Stimulated activated CD8-positive, alpha-beta memory T cell treated with anti-CD3 and anti-CD28 coated beads, Interleukin-12 subunit alpha, Interleukin-12 subunit beta, amount 100 ng/mL, for 24 hours (primary cell): ENCODE measurements around the gene EVX2.

ENCODE experiments used
- DNase-seq: peaks from one replicate; pipeline ENCODE4 v3.0.0-alpha.2; 2020; ENCODE audit errors: extremely low read depth

EVX2 gene

GRCh38 chr2:176107731-176108181 lies 24.0 kb upstream of the EVX2 start:
- no peak for DNase-seq

- no peak for DNase-seq
Measured at GRCh38 chr2:176106581-176107539, 23.1 kb upstream of the EVX2 start, which contains the start of gene HOXD11. Gene HOXD11 (plus strand): TSS chr2:176107280. CDS start chr2:176107356, 76 bp downstream.

GRCh38 chr2:176105730-176106580 lies 22.2 kb upstream of the EVX2 start:
- DNase-seq: no peak

- no peak for DNase-seq
Measured at GRCh38 chr2:176105078-176105729, 21.4 kb upstream of the EVX2 start.

GRCh38 chr2:176104316-176105077 lies 20.7 kb upstream of the EVX2 start:
- no peak for DNase-seq

- no peak for DNase-seq
Measured at GRCh38 chr2:176103742-176104315, 20.1 kb upstream of the EVX2 start.

GRCh38 chr2:176103194-176103593 lies 19.4 kb upstream of the EVX2 start:
- no peak for DNase-seq

GRCh38 chr2:176102309-176102866 lies 18.6 kb upstream of the EVX2 start:
- no peak for DNase-seq

GRCh38 chr2:176101842-176102241 lies 18.1 kb upstream of the EVX2 start:
- DNase-seq: no peak

- DNase-seq: no peak
Measured at GRCh38 chr2:176101216-176101830, 17.6 kb upstream of the EVX2 start.

GRCh38 chr2:176100547-176101140 lies 16.9 kb upstream of the EVX2 start:
- no peak for DNase-seq

- no peak for DNase-seq
Measured at GRCh38 chr2:176099728-176100546, 16.2 kb upstream of the EVX2 start, which contains the start of gene HOXD12. Gene HOXD12 (plus strand): TSS chr2:176099795. CDS start chr2:176099802, 7 bp downstream.

GRCh38 chr2:176099159-176099727 lies 15.5 kb upstream of the EVX2 start:
- DNase-seq: no peak

GRCh38 chr2:176098366-176099158 lies 14.8 kb upstream of the EVX2 start:
- DNase-seq: no peak

GRCh38 chr2:176097820-176098365 lies 14.1 kb upstream of the EVX2 start:
- DNase-seq: no peak

- DNase-seq: no peak
Measured at GRCh38 chr2:176096986-176097819, 13.4 kb upstream of the EVX2 start.
